C4-2B (cell line): ENCODE results near the gene CDC37L1.

ENCODE experiments used
- H3K27ac ChIP-seq: fragments of 450-650 bp; 2 replicates; pipeline ENCODE4 v1.5.1; 2017
- ZFX ChIP-seq: fragments of 450-650 bp; IDR thresholded peaks from 2 replicates; pipeline ENCODE4 v1.6.1; 2017
- TF ChIP-seq, protein P1 (sequence below): fragments of 450-650 bp; conservative IDR thresholded peaks from 2 replicates; pipeline ENCODE4 v1.5.1; 2017; ENCODE audit warnings: mild to moderate bottlenecking

The CDC37L1 gene

DNA sequence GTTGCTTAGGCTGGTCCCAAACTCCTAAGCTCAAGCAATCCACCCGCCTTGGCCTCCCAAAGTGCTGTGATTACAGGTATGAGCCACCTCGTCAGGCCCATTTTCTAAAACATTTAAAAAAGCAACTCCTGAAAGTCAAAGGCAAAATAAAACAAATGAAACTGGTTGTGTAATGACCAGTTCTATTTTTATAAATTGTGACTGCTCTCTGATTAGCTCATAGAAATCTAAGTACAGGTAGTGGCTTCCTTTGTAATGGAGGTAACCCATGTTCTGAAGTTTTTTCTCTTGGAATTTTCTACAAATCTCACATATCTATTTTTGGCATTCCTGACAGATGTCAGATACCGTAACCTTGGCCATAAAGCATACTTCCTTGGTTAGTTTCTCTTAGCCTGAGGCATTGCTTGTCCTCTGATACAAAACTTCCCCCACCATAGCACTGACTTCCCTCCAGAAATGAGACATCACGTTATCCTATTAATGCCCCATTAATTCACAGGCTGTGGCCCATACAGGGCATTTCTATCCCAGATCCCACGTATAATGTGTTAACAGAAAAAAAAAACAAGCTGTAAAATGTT is 75.7 kb downstream of the CDC37L1 start:
- TF ChIP-seq, protein P1, sequence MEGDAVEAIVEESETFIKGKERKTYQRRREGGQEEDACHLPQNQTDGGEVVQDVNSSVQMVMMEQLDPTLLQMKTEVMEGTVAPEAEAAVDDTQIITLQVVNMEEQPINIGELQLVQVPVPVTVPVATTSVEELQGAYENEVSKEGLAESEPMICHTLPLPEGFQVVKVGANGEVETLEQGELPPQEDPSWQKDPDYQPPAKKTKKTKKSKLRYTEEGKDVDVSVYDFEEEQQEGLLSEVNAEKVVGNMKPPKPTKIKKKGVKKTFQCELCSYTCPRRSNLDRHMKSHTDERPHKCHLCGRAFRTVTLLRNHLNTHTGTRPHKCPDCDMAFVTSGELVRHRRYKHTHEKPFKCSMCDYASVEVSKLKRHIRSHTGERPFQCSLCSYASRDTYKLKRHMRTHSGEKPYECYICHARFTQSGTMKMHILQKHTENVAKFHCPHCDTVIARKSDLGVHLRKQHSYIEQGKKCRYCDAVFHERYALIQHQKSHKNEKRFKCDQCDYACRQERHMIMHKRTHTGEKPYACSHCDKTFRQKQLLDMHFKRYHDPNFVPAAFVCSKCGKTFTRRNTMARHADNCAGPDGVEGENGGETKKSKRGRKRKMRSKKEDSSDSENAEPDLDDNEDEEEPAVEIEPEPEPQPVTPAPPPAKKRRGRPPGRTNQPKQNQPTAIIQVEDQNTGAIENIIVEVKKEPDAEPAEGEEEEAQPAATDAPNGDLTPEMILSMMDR = no peak
- no peak for TF ChIP-seq ZFX
- no peak overlapping the region for H3K27ac ChIP-seq

DNA sequence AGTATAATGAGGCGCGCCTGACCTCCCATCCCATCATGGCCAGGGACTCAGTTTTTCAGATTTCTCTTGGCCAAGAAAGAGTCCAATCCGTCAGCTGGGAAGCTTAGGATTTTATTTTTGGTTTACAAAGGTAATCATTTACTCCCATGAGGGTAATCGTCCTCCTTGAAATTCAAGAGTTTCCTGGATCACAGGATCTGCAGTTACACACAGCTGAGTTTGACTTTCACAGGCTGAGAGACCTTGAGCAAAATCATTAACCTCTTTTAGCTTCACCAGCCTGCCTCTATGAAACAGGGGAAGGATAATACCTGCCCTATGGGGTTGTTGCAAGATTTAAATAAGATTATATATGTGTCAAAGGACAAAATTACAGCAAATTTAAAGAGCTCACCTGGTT is 77.1 kb downstream of the CDC37L1 start:
- TF ChIP-seq, protein P1 = no peak
- TF ChIP-seq ZFX = no peak
- no peak overlapping the region for H3K27ac ChIP-seq
